HEK293 (cell line): ENCODE measurements around the gene CACHD1.

Source experiments
- CTCF ChIA-PET: fragments of 350-600 bp; formaldehyde crosslinking; extraction: SDS; loops from one replicate; lab custom pipeline; 2021; ENCODE audit warnings: antibody characterized with exemption; lab: Yijun Ruan, JAX
- POLR2A ChIA-PET: fragments of 300-600 bp; formaldehyde crosslinking; extraction: SDS; loops from one replicate; lab custom pipeline; 2020; ENCODE audit warnings: antibody characterized with exemption, inconsistent platforms; lab: Yijun Ruan, JAX
- H3K27ac ChIP-seq: fragments of 200-500 bp; sonication (Bioruptor generic); 2 replicates; pipeline ENCODE4 v1.5.1; 2014; ENCODE audit warnings: low read depth, low read length, control low read depth, inconsistent platforms; ENCODE audit errors: extremely low read depth
- H3K36me3 ChIP-seq, 2 experiments: fragments of 200-500 bp in 1 of 2; sonication (Bioruptor generic) in 1 of 2; 1 replicate in 1 of 2; 2 replicates in 1 of 2; pipeline ENCODE4 v1.5.1; 2014 to 2017; ENCODE audit warnings: inconsistent platforms in 2 of 2, low read length in 2 of 2; ENCODE audit not compliant: control insufficient read depth in 2 of 2, insufficient read depth in 1 of 2
- H3K4me1 ChIP-seq: fragments of 200-500 bp; sonication (Bioruptor generic); 2 replicates; pipeline ENCODE4 v1.5.1; 2014; ENCODE audit warnings: mild to moderate bottlenecking, low read length, inconsistent platforms; ENCODE audit not compliant: control insufficient read depth, insufficient read depth
- H3K4me3 ChIP-seq: 2 replicates; pipeline ENCODE4 v1.5.1; 2011; ENCODE audit warnings: low read depth, mild to moderate bottlenecking, control low read depth, low read length, moderate library complexity
- H3K9me3 ChIP-seq: fragments of 200-500 bp; sonication (Bioruptor generic); 2 replicates; pipeline ENCODE4 v1.5.1; 2014; ENCODE audit warnings: low read depth, low read length, inconsistent platforms; ENCODE audit not compliant: control insufficient read depth, insufficient read depth
- BCL11A ChIP-seq: fragments of 450-650 bp; formaldehyde crosslinking; IDR thresholded peaks from 2 replicates; pipeline ENCODE4 v1.5.1; 2016; ENCODE audit warnings: low read depth, missing biosample characterization, missing genetic modification characterization
- HOXD13 ChIP-seq: sonication (generic); formaldehyde crosslinking; IDR thresholded peaks from 2 replicates; pipeline ENCODE4 v1.8.0; 2022; ENCODE audit warnings: missing genetic modification reagents, borderline replicate concordance
- IKZF3 ChIP-seq: fragments of 450-650 bp; IDR thresholded peaks from 2 replicates; pipeline ENCODE4 v1.5.0; 2018; ENCODE audit warnings: missing biosample characterization, mild to moderate bottlenecking, missing genetic modification characterization, moderate library complexity
- YY1 ChIP-seq: fragments of 450-650 bp; formaldehyde crosslinking; IDR thresholded peaks from 2 replicates; pipeline ENCODE4 v1.5.1; 2018; ENCODE audit warnings: missing biosample characterization, missing genetic modification characterization
- ZNF133 ChIP-seq: fragments of 450-650 bp; formaldehyde crosslinking; IDR thresholded peaks from 2 replicates; pipeline ENCODE4 v1.5.1; 2016; ENCODE audit warnings: missing biosample characterization, missing genetic modification characterization
- ZNF214 ChIP-seq: fragments of 450-650 bp; formaldehyde crosslinking; IDR thresholded peaks from 2 replicates; pipeline ENCODE4 v1.5.1; 2017; ENCODE audit warnings: missing biosample characterization, mild to moderate bottlenecking, missing genetic modification characterization, borderline replicate concordance
- ZNF24 ChIP-seq: fragments of 450-650 bp; formaldehyde crosslinking; IDR thresholded peaks from 2 replicates; pipeline ENCODE4 v1.5.1; 2016; ENCODE audit warnings: missing biosample characterization, missing genetic modification characterization
- ZNF423 ChIP-seq: fragments of 450-650 bp; formaldehyde crosslinking; IDR thresholded peaks from 2 replicates; pipeline ENCODE4 v1.5.1; 2016; ENCODE audit warnings: missing biosample characterization, missing genetic modification characterization
- ZNF521 ChIP-seq: fragments of 450-650 bp; formaldehyde crosslinking; IDR thresholded peaks from 2 replicates; pipeline ENCODE4 v1.5.1; 2017; ENCODE audit warnings: missing biosample characterization, mild to moderate bottlenecking, missing genetic modification characterization
- ZNF600 ChIP-seq: fragments of 450-650 bp; formaldehyde crosslinking; IDR thresholded peaks from 2 replicates; pipeline ENCODE4 v1.5.1; 2016; ENCODE audit warnings: missing biosample characterization, missing genetic modification characterization
- ZNF677 ChIP-seq: fragments of 450-650 bp; IDR thresholded peaks from 2 replicates; pipeline ENCODE4 v1.5.0; 2018; ENCODE audit warnings: missing biosample characterization, mild to moderate bottlenecking, missing genetic modification characterization, moderate library complexity
- ZNF785 ChIP-seq: fragments of 450-650 bp; formaldehyde crosslinking; IDR thresholded peaks from 2 replicates; pipeline ENCODE4 v1.5.1; 2016; ENCODE audit warnings: missing biosample characterization, missing genetic modification characterization
- ZNF837 ChIP-seq: fragments of 450-650 bp; formaldehyde crosslinking; IDR thresholded peaks from 2 replicates; pipeline ENCODE4 v1.5.1; 2016; ENCODE audit warnings: missing biosample characterization, missing genetic modification characterization
- ZSCAN30 ChIP-seq: fragments of 450-650 bp; IDR thresholded peaks from 2 replicates; pipeline ENCODE4 v1.5.1; 2018; ENCODE audit warnings: missing biosample characterization, mild to moderate bottlenecking, missing genetic modification characterization, moderate library complexity
- ZSCAN4 ChIP-seq: fragments of 450-650 bp; formaldehyde crosslinking; IDR thresholded peaks from 2 replicates; pipeline ENCODE4 v1.5.1; 2017; ENCODE audit warnings: missing biosample characterization, missing genetic modification characterization
- TF ChIP-seq, protein P1 (sequence below): fragments of 450-650 bp; formaldehyde crosslinking; IDR thresholded peaks from 2 replicates; pipeline ENCODE4 v1.5.1; 2016; ENCODE audit warnings: missing biosample characterization, missing genetic modification characterization
- TF ChIP-seq, protein P2 (sequence below): fragments of 450-650 bp; formaldehyde crosslinking; IDR thresholded peaks from 2 replicates; pipeline ENCODE4 v1.5.1; 2016; ENCODE audit warnings: missing biosample characterization, missing genetic modification characterization
- TF ChIP-seq, protein P3 (sequence below): fragments of 450-650 bp; formaldehyde crosslinking; IDR thresholded peaks from 2 replicates; pipeline ENCODE4 v1.5.1; 2016; ENCODE audit warnings: missing biosample characterization, missing genetic modification characterization
- TF ChIP-seq, protein P4 (sequence below): fragments of 450-650 bp; formaldehyde crosslinking; IDR thresholded peaks from 2 replicates; pipeline ENCODE4 v1.5.1; 2016; ENCODE audit warnings: missing biosample characterization, missing genetic modification characterization

The CACHD1 gene

DNA sequence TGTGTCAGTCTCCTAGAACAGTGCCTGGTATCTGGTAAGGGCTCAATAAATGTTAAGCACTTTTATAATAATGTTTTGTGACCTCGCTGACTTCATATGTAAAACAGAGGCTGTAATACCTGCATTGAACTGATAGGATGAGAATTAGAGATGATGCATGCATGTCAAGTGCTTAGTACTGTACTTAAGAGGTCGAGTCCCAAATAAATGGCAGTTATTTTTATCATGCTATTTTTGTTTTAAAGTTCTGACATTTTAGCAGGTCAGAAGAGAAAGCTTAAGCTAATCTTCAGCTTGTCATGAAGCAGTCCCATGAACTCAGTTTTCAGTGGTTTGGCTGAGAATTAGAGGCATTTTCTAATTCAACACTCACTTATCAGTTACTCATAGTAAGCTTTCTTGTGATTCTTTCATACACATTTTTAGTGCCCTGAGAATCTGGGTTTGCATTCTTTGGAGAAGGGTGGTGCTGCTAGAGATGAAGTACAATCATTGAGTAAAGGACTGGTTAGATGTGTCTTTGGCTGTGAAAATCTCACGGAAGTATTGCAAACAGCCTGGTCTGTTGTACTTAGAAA lies 199.3 kb downstream of the CACHD1 start:
- TF ChIP-seq ZNF521 (tag by site-specific recombination) (no peak), ZNF423 (no peak), ZNF214 (tag by site-specific recombination) (no peak), ZNF133 (tag by site-specific recombination) (no peak), ZNF677 (no peak), HOXD13 (no peak), ZNF837 (tag by site-specific recombination) (no peak), ZNF24 (tag by site-specific recombination) (no peak), ZNF785 (tag by site-specific recombination) (no peak), ZNF600 (tag by site-specific recombination) (no peak), YY1 (tag by site-specific recombination) (no peak), ZSCAN30 (no peak)
- TF ChIP-seq, protein P1, sequence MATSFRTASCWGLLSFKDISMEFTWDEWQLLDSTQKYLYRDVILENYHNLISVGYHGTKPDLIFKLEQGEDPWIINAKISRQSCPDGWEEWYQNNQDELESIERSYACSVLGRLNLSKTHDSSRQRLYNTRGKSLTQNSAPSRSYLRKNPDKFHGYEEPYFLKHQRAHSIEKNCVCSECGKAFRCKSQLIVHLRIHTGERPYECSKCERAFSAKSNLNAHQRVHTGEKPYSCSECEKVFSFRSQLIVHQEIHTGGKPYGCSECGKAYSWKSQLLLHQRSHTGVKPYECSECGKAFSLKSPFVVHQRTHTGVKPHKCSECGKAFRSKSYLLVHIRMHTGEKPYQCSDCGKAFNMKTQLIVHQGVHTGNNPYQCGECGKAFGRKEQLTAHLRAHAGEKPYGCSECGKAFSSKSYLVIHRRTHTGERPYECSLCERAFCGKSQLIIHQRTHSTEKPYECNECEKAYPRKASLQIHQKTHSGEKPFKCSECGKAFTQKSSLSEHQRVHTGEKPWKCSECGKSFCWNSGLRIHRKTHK (tag by site-specific recombination) = no peak
- TF ChIP-seq, protein P2, sequence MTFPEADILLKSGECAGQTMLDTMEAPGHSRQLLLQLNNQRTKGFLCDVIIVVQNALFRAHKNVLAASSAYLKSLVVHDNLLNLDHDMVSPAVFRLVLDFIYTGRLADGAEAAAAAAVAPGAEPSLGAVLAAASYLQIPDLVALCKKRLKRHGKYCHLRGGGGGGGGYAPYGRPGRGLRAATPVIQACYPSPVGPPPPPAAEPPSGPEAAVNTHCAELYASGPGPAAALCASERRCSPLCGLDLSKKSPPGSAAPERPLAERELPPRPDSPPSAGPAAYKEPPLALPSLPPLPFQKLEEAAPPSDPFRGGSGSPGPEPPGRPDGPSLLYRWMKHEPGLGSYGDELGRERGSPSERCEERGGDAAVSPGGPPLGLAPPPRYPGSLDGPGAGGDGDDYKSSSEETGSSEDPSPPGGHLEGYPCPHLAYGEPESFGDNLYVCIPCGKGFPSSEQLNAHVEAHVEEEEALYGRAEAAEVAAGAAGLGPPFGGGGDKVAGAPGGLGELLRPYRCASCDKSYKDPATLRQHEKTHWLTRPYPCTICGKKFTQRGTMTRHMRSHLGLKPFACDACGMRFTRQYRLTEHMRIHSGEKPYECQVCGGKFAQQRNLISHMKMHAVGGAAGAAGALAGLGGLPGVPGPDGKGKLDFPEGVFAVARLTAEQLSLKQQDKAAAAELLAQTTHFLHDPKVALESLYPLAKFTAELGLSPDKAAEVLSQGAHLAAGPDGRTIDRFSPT (tag by site-specific recombination) = no peak
- CTCF ChIA-PET = interaction anchor here (0.6 kb wide), 1 partner anchor 161 kb away, joined by 7 read pairs; no protein-coding TSS in a partner anchor
- Histone ChIP-seq H3K4me3 (no peak overlapping the region), H3K9me3 (no peaks in the 10 kb centered on the region), H3K4me1 (no peaks in the 10 kb centered on the region), H3K36me3 (peaks cover 15 to 51% of the 10 kb centered on the region in 2 experiments), H3K27ac (no peak overlapping the region)
- POLR2A ChIA-PET = no interaction called here

DNA sequence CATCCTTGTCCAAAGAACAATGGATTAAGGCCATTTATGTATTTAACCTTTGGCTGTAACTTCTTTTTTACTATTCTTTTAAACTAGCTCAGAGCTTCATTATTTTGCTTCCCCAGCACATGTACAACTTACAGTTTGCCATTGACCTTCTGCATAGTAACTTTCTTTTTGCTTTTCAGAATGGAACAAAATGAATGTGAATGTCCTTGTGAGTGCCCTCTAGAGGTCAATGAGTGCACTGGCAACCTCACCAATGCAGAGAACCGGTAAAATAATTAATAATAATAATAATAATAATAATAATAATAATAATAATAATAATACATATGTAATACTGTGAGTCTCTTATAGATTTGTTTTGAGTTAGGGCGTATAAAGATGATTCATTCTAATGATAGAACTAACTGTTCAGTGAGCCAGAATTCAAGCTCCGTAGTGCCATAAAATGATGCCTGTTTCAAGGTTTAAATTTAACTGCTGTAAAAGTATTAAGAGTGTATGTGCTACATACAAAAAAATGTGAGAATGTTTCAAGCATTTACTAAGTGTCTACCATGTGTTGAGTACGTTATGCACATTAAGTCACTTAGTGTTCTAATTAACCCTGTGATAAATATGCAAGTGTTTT lies 205.9 kb downstream of the CACHD1 start:
- H3K27ac ChIP-seq = no peak overlapping the region
- CTCF ChIA-PET = interaction anchor here (0.5 to 3.2 kb wide), 30 partner anchors 8 to 395 kb away, joined by 3 to 21 read pairs (median 4); no protein-coding TSS in a partner anchor
- TF ChIP-seq ZSCAN4 (tag by site-specific recombination) = no peak
- TF ChIP-seq IKZF3 (tag by site-specific recombination) = no peak
- no peak for TF ChIP-seq BCL11A (tag by site-specific recombination)
- TF ChIP-seq, protein P3, sequence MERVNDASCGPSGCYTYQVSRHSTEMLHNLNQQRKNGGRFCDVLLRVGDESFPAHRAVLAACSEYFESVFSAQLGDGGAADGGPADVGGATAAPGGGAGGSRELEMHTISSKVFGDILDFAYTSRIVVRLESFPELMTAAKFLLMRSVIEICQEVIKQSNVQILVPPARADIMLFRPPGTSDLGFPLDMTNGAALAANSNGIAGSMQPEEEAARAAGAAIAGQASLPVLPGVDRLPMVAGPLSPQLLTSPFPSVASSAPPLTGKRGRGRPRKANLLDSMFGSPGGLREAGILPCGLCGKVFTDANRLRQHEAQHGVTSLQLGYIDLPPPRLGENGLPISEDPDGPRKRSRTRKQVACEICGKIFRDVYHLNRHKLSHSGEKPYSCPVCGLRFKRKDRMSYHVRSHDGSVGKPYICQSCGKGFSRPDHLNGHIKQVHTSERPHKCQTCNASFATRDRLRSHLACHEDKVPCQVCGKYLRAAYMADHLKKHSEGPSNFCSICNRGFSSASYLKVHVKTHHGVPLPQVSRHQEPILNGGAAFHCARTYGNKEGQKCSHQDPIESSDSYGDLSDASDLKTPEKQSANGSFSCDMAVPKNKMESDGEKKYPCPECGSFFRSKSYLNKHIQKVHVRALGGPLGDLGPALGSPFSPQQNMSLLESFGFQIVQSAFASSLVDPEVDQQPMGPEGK (tag by site-specific recombination) = no peak
- TF ChIP-seq, protein P4, sequence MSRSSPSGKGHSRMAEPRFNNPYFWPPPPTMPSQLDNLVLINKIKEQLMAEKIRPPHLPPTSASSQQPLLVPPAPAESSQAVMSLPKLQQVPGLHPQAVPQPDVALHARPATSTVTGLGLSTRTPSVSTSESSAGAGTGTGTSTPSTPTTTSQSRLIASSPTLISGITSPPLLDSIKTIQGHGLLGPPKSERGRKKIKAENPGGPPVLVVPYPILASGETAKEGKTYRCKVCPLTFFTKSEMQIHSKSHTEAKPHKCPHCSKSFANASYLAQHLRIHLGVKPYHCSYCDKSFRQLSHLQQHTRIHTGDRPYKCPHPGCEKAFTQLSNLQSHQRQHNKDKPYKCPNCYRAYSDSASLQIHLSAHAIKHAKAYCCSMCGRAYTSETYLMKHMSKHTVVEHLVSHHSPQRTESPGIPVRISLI (tag by site-specific recombination) = no peak
- POLR2A ChIA-PET = no interaction called here
- no peaks in the 10 kb centered on the region for H3K9me3 ChIP-seq
- no peaks in the 10 kb centered on the region for H3K4me1 ChIP-seq
- no peak overlapping the region for H3K4me3 ChIP-seq
- peaks cover 14 to 83% of the 10 kb centered on the region in 2 experiments for H3K36me3 ChIP-seq
